T-helper 9 cell (primary cell): ENCODE data around the gene PPM1H.
"Not testable (repeated sequence)": the region's sequence is repeated elsewhere in the genome, so short reads cannot be mapped to it uniquely, and the experiment has no call there.

Experiments
- DNase-seq: peaks from one replicate; pipeline ENCODE4 v3.0.0-alpha.2; 2020

PPM1H gene

GRCh38 chr12:62943779-62944395 is 8.9 kb upstream of the PPM1H start:
- no peak for DNase-seq

GRCh38 chr12:62942316-62942715 is 7.4 kb upstream of the PPM1H start:
- DNase-seq = not testable (repeated sequence)

GRCh38 chr12:62934239-62934798 is 631 bp downstream of the PPM1H start:
- no peak for DNase-seq

GRCh38 chr12:62933602-62934238 is 1.2 kb downstream of the PPM1H start:
- DNase-seq = no peak

GRCh38 chr12:62933220-62933601 is 1.7 kb downstream of the PPM1H start:
- no peak for DNase-seq

- no peak for DNase-seq
These were observed 3.5 kb downstream of the PPM1H start for GRCh38 chr12:62931477-62931876.

- no peak for DNase-seq
These were observed 4.2 kb downstream of the PPM1H start for GRCh38 chr12:62930546-62931425.

- DNase-seq = no peak
These were observed 6.3 kb downstream of the PPM1H start for GRCh38 chr12:62928632-62929031.

GRCh38 chr12:62925680-62926079 is 9.3 kb downstream of the PPM1H start:
- no peak for DNase-seq

GRCh38 chr12:62924084-62924483 is 10.9 kb downstream of the PPM1H start:
- no peak for DNase-seq

- DNase-seq = no peak
These were observed 12.4 kb downstream of the PPM1H start for GRCh38 chr12:62922539-62922938.

- DNase-seq = no peak
These were observed 15.1 kb downstream of the PPM1H start for GRCh38 chr12:62919838-62920237.

- no peak for DNase-seq
These were observed 17.0 kb downstream of the PPM1H start for GRCh38 chr12:62917926-62918325.

- DNase-seq = no peak
These were observed 18.1 kb downstream of the PPM1H start for GRCh38 chr12:62916632-62917425.

GRCh38 chr12:62915204-62915529 is 19.8 kb downstream of the PPM1H start:
- no peak for DNase-seq

- DNase-seq = no peak
These were observed 20.3 kb downstream of the PPM1H start for GRCh38 chr12:62914443-62915203.

- DNase-seq = no peak
These were observed 21.6 kb downstream of the PPM1H start for GRCh38 chr12:62913380-62913779.

GRCh38 chr12:62912644-62913043 is 22.3 kb downstream of the PPM1H start:
- no peak for DNase-seq

- DNase-seq = no peak
These were observed 23.7 kb downstream of the PPM1H start for GRCh38 chr12:62911286-62911685.

- no peak for DNase-seq
These were observed 24.3 kb downstream of the PPM1H start for GRCh38 chr12:62910549-62911169.

- no peak for DNase-seq
These were observed 25.6 kb downstream of the PPM1H start for GRCh38 chr12:62909340-62909739.

GRCh38 chr12:62908674-62909073 is 26.3 kb downstream of the PPM1H start:
- DNase-seq = no peak
